ENCODE results near the gene EEPD1.

DNA sequence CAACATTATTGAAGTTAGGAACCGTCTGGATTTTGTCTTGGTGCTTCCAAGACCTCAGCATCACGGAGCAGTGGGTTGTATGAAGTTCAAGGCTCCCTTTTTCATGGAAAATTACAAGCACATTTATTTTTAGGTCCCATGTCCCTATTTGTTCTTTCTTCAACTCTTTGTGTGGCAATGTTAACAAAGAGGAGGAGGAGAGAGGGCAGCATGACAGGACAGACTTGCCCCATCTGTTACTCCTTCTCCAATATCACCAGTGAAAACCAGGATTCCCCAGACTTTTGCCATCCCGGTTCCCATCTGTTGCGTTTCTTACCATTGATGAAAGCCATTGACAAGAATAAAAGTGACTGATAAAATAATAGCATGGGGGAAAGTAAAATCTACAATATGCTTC, 28.6 kb downstream of the EEPD1 start:
- TF ChIP-seq SP2 (tag by site-specific recombination; IDR thresholded peaks at IDR 0.05) (no peak), REST (tag by site-specific recombination; IDR thresholded peaks at IDR 0.05) (no peak), CTCF (tag by site-specific recombination; IDR thresholded peaks at IDR 0.05) (no peak), ZNF324 (tag by site-specific recombination; IDR thresholded peaks at IDR 0.05) (no peak), KLF1 (tag by site-specific recombination; IDR thresholded peaks at IDR 0.05) (no peak), ZNF561 (tag by site-specific recombination; IDR thresholded peaks at IDR 0.05; ENCODE audit: borderline replicate concordance) (no peak), ZNF398 (tag by site-specific recombination; IDR thresholded peaks at IDR 0.05) (no peak), ZNF239 (tag by site-specific recombination; IDR thresholded peaks at IDR 0.05) (no peak), TCF7L2 (IDR thresholded peaks at IDR 0.05; ENCODE audit: borderline replicate concordance, low read depth, low read length) (no peak)
- TF ChIP-seq, protein P1, sequence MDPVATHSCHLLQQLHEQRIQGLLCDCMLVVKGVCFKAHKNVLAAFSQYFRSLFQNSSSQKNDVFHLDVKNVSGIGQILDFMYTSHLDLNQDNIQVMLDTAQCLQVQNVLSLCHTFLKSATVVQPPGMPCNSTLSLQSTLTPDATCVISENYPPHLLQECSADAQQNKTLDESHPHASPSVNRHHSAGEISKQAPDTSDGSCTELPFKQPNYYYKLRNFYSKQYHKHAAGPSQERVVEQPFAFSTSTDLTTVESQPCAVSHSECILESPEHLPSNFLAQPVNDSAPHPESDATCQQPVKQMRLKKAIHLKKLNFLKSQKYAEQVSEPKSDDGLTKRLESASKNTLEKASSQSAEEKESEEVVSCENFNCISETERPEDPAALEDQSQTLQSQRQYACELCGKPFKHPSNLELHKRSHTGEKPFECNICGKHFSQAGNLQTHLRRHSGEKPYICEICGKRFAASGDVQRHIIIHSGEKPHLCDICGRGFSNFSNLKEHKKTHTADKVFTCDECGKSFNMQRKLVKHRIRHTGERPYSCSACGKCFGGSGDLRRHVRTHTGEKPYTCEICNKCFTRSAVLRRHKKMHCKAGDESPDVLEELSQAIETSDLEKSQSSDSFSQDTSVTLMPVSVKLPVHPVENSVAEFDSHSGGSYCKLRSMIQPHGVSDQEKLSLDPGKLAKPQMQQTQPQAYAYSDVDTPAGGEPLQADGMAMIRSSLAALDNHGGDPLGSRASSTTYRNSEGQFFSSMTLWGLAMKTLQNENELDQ (tag by site-specific recombination; IDR thresholded peaks at IDR 0.05; ENCODE audit: low read depth) = no peak
